ENCODE data around the gene MOAP1. TPM values are rescaled to one million over a fixed set of nuclear protein-coding genes. Genes with fewer than 3 reads are reported as not detected.

Gene MOAP1
- total and polyA plus RNA-seq, 2 of the 8 experiments (the other 6 are each of a cell fraction or from before 2014, with no cell fraction given): 18.3 to 20.1 TPM

GRCh38 chr14:93153121-93153520 lies 31.6 kb downstream of the MOAP1 start (continued):
- TF ChIP-seq, protein P1, sequence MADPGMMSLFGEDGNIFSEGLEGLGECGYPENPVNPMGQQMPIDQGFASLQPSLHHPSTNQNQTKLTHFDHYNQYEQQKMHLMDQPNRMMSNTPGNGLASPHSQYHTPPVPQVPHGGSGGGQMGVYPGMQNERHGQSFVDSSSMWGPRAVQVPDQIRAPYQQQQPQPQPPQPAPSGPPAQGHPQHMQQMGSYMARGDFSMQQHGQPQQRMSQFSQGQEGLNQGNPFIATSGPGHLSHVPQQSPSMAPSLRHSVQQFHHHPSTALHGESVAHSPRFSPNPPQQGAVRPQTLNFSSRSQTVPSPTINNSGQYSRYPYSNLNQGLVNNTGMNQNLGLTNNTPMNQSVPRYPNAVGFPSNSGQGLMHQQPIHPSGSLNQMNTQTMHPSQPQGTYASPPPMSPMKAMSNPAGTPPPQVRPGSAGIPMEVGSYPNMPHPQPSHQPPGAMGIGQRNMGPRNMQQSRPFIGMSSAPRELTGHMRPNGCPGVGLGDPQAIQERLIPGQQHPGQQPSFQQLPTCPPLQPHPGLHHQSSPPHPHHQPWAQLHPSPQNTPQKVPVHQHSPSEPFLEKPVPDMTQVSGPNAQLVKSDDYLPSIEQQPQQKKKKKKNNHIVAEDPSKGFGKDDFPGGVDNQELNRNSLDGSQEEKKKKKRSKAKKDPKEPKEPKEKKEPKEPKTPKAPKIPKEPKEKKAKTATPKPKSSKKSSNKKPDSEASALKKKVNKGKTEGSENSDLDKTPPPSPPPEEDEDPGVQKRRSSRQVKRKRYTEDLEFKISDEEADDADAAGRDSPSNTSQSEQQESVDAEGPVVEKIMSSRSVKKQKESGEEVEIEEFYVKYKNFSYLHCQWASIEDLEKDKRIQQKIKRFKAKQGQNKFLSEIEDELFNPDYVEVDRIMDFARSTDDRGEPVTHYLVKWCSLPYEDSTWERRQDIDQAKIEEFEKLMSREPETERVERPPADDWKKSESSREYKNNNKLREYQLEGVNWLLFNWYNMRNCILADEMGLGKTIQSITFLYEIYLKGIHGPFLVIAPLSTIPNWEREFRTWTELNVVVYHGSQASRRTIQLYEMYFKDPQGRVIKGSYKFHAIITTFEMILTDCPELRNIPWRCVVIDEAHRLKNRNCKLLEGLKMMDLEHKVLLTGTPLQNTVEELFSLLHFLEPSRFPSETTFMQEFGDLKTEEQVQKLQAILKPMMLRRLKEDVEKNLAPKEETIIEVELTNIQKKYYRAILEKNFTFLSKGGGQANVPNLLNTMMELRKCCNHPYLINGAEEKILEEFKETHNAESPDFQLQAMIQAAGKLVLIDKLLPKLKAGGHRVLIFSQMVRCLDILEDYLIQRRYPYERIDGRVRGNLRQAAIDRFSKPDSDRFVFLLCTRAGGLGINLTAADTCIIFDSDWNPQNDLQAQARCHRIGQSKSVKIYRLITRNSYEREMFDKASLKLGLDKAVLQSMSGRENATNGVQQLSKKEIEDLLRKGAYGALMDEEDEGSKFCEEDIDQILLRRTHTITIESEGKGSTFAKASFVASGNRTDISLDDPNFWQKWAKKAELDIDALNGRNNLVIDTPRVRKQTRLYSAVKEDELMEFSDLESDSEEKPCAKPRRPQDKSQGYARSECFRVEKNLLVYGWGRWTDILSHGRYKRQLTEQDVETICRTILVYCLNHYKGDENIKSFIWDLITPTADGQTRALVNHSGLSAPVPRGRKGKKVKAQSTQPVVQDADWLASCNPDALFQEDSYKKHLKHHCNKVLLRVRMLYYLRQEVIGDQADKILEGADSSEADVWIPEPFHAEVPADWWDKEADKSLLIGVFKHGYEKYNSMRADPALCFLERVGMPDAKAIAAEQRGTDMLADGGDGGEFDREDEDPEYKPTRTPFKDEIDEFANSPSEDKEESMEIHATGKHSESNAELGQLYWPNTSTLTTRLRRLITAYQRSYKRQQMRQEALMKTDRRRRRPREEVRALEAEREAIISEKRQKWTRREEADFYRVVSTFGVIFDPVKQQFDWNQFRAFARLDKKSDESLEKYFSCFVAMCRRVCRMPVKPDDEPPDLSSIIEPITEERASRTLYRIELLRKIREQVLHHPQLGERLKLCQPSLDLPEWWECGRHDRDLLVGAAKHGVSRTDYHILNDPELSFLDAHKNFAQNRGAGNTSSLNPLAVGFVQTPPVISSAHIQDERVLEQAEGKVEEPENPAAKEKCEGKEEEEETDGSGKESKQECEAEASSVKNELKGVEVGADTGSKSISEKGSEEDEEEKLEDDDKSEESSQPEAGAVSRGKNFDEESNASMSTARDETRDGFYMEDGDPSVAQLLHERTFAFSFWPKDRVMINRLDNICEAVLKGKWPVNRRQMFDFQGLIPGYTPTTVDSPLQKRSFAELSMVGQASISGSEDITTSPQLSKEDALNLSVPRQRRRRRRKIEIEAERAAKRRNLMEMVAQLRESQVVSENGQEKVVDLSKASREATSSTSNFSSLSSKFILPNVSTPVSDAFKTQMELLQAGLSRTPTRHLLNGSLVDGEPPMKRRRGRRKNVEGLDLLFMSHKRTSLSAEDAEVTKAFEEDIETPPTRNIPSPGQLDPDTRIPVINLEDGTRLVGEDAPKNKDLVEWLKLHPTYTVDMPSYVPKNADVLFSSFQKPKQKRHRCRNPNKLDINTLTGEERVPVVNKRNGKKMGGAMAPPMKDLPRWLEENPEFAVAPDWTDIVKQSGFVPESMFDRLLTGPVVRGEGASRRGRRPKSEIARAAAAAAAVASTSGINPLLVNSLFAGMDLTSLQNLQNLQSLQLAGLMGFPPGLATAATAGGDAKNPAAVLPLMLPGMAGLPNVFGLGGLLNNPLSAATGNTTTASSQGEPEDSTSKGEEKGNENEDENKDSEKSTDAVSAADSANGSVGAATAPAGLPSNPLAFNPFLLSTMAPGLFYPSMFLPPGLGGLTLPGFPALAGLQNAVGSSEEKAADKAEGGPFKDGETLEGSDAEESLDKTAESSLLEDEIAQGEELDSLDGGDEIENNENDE (IDR thresholded peaks at IDR 0.05; ENCODE audit: insufficient replicate concordance, low read length): no peak
